Nephron progenitor cell (in vitro differentiated cells): ENCODE results near the gene CDKN2B.
"Not testable (repeated sequence)": the region's sequence is repeated elsewhere in the genome, so short reads cannot be mapped to it uniquely, and the experiment has no call there.

Experiments used
- DNase-seq: peaks from one replicate; pipeline ENCODE4 v3.0.0; 2021
- H3K27ac Mint-ChIP-seq: 2 replicates; pipeline ENCODE4 v1.8.0; 2021; ENCODE audit warnings: mild to moderate bottlenecking, moderate library complexity, mixed read lengths
- H3K27me3 Mint-ChIP-seq: 2 replicates; pipeline ENCODE4 v1.8.0; 2021; ENCODE audit warnings: mild to moderate bottlenecking, low read depth, mixed read lengths; ENCODE audit not compliant: poor library complexity
- H3K36me3 Mint-ChIP-seq: 2 replicates; pipeline ENCODE4 v1.8.0; 2021; ENCODE audit warnings: low read depth, mixed read lengths
- H3K4me1 Mint-ChIP-seq: 2 replicates; pipeline ENCODE4 v1.8.0; 2021; ENCODE audit warnings: mixed read lengths
- H3K4me3 Mint-ChIP-seq: 2 replicates; pipeline ENCODE4 v1.8.0; 2021; ENCODE audit warnings: mild to moderate bottlenecking, moderate library complexity, mixed read lengths
- H3K9me3 Mint-ChIP-seq: 2 replicates; pipeline ENCODE4 v1.8.0; 2021; ENCODE audit warnings: mild to moderate bottlenecking, moderate library complexity, mixed read lengths
- CTCF ChIP-seq: fragments of 200-600 bp; sonication (generic); IDR thresholded peaks from 2 replicates; pipeline ENCODE4 v1.5.0; 2021; ENCODE audit warnings: antibody characterized with exemption

CDKN2B gene

GRCh38 chr9:21967702-21968101 is 41.4 kb downstream of the CDKN2B start:
- Mint-ChIP-seq H3K27me3 (peaks cover 100% of the 10 kb centered on the region), H3K4me1 (peaks cover 18% of the 10 kb centered on the region), H3K4me3 (no peak overlapping the region), H3K36me3 (no peaks in the 10 kb centered on the region), H3K9me3 (peaks cover 13% of the 10 kb centered on the region), H3K27ac (no peak overlapping the region)
- TF ChIP-seq CTCF = no peak
- DNase-seq = no peak

DNA sequence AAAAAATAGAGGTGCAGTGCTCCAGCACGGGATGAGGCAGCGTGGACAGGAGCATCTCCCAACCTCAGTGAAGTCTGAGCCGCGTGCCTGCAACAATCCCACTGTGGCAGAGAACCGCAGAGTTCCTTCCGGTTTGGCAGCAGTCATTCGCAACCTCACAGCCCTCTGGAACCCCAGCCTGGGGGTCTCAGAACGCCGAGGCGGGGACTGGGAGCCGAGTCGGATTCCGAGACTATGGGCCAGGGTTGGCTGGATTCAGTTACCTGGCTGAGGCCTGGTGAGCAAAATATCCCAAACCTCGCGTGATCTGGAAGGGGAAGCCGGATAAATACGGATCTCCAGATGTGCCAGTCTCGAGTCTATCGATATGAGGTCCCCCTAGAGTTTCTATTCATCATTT is 41.9 kb downstream of the CDKN2B start:
- no peak for TF ChIP-seq CTCF
- Mint-ChIP-seq H3K9me3 (peaks cover 16% of the 10 kb centered on the region), H3K27me3 (peaks cover 98% of the 10 kb centered on the region), H3K4me3 (no peak overlapping the region), H3K4me1 (peaks cover 18% of the 10 kb centered on the region), H3K27ac (no peak overlapping the region), H3K36me3 (no peaks in the 10 kb centered on the region)
- no peak for DNase-seq

GRCh38 chr9:21966140-21966851 is 42.8 kb downstream of the CDKN2B start:
- Mint-ChIP-seq H3K9me3 (peaks cover 16% of the 10 kb centered on the region), H3K4me3 (no peak overlapping the region), H3K27ac (no peak overlapping the region), H3K4me1 (peaks cover 17% of the 10 kb centered on the region), H3K36me3 (no peaks in the 10 kb centered on the region), H3K27me3 (peaks cover 89% of the 10 kb centered on the region)
- DNase-seq = no peak
- no peak for TF ChIP-seq CTCF

GRCh38 chr9:21965401-21965951 is 43.6 kb downstream of the CDKN2B start:
- no peaks in the 10 kb centered on the region for H3K36me3 Mint-ChIP-seq
- H3K9me3 Mint-ChIP-seq = peaks cover 16% of the 10 kb centered on the region
- H3K27ac Mint-ChIP-seq = no peak overlapping the region
- peak overlapping the region; percentile 77 for H3K4me3 Mint-ChIP-seq
- peaks cover 85% of the 10 kb centered on the region for H3K27me3 Mint-ChIP-seq
- peaks cover 13% of the 10 kb centered on the region for H3K4me1 Mint-ChIP-seq
- peak; percentile 46 for TF ChIP-seq CTCF
- peak; percentile 71 for DNase-seq

- Mint-ChIP-seq H3K27ac (no peak overlapping the region), H3K9me3 (peaks cover 17% of the 10 kb centered on the region), H3K36me3 (no peaks in the 10 kb centered on the region), H3K4me3 (peak overlapping the region; percentile 77), H3K27me3 (peaks cover 83% of the 10 kb centered on the region), H3K4me1 (peaks cover 13% of the 10 kb centered on the region)
- DNase-seq = peak; percentile 25
- no peak for TF ChIP-seq CTCF
Observed at GRCh38 chr9:21964925-21965385, 44.1 kb downstream of the CDKN2B start.

GRCh38 chr9:21961569-21961968 is 47.5 kb downstream of the CDKN2B start:
- Mint-ChIP-seq H3K27ac (no peak overlapping the region), H3K4me1 (peaks cover 6% of the 10 kb centered on the region), H3K4me3 (no peak overlapping the region), H3K36me3 (no peaks in the 10 kb centered on the region), H3K27me3 (peaks cover 51% of the 10 kb centered on the region), H3K9me3 (peaks cover 19% of the 10 kb centered on the region)
- no peak for DNase-seq
- TF ChIP-seq CTCF = no peak

- peaks cover 19% of the 10 kb centered on the region for H3K9me3 Mint-ChIP-seq
- H3K4me1 Mint-ChIP-seq, H3K4me3 Mint-ChIP-seq, DNase-seq, H3K27ac Mint-ChIP-seq, H3K36me3 Mint-ChIP-seq: not testable (repeated sequence)
- H3K27me3 Mint-ChIP-seq = peaks cover 33% of the 10 kb centered on the region
Observed at GRCh38 chr9:21959268-21959667, 49.8 kb downstream of the CDKN2B start.
